ENCODE results near the gene KLF9.

The KLF9 gene

GRCh38 chr9:70422371-70423043, 8.1 kb upstream of the KLF9 start:
- DNase-seq: peak; percentile 53
- Histone ChIP-seq H3K18ac (ENCODE audit: low read depth in 1 of 2, low read length in 2 of 2) (peak overlapping the region; percentile 61 to 74), H3K4ac (ENCODE audit: low read depth in 1 of 2, low read length in 2 of 2) (peak overlapping the region in 1 of 2 experiments; percentile 68), H3K4me1 (ENCODE audit: control insufficient read depth, insufficient read depth, low read depth, low read length) (peaks cover 20% of the 10 kb centered on the region), H2BK120ac (ENCODE audit: low read depth, low read length) (peak overlapping the region; percentile 11), H2BK12ac (ENCODE audit: low read length in 2 of 2) (peak overlapping the region; percentile 50 to 60), H3K9me3 (ENCODE audit: control insufficient read depth, low read length) (no peaks in the 10 kb centered on the region), H3K4me2 (ENCODE audit: low read length, poor library complexity, severe bottlenecking) (no peak overlapping the region), H3K27me3 (ENCODE audit: control insufficient read depth in 1 of 2, insufficient read depth in 1 of 2, low read length in 2 of 2) (no peaks in the 10 kb centered on the region), H4K91ac (ENCODE audit: low read length) (no peak overlapping the region), H2BK15ac (ENCODE audit: low read depth, poor library complexity, severe bottlenecking) (no peak overlapping the region), H3K4me3 (ENCODE audit: insufficient read depth in 1 of 2, low read depth in 1 of 2, low read length in 2 of 2) (no peak overlapping the region), H2BK5ac (ENCODE audit: low read depth, low read length, poor library complexity, severe bottlenecking) (no peak overlapping the region), H3K27ac (ENCODE audit: low read length, poor library complexity, severe bottlenecking) (no peak overlapping the region), H3K14ac (ENCODE audit: low read length in 2 of 2) (no peak overlapping the region), H3K79me1 (replicated peaks; ENCODE audit: low read length, poor library complexity, severe bottlenecking) (no peaks in the 10 kb centered on the region), H3K9ac (ENCODE audit: low read length) (no peak overlapping the region), H2AFZ (ENCODE audit: low read depth, low read length) (no peak overlapping the region), H4K8ac (ENCODE audit: low read length) (no peak overlapping the region), H3K36me3 (ENCODE audit: control insufficient read depth in 1 of 2, insufficient read depth in 2 of 2, low read depth in 1 of 2, low read length in 2 of 2) (no peaks in the 10 kb centered on the region), H3K23ac (ENCODE audit: low read length in 2 of 2) (no peak overlapping the region), H2AK5ac (ENCODE audit: low read length, severe bottlenecking) (no peak overlapping the region)
- WGBS: 36% methylated on average over 6 of the region's 6 CpGs

GRCh38 chr9:70421272-70422180, 7.1 kb upstream of the KLF9 start:
- H3K79me1 ChIP-seq (replicated peaks; ENCODE audit: low read length, poor library complexity, severe bottlenecking): no peaks in the 10 kb centered on the region
- no peaks in the 10 kb centered on the region for H3K27me3 ChIP-seq (ENCODE audit: control insufficient read depth in 1 of 2, insufficient read depth in 1 of 2, low read length in 2 of 2)
- H3K4me1 ChIP-seq (ENCODE audit: control insufficient read depth, insufficient read depth, low read depth, low read length): peaks cover 20% of the 10 kb centered on the region
- H3K27ac ChIP-seq (ENCODE audit: low read length, poor library complexity, severe bottlenecking): peak overlapping the region; percentile 96
- DNase-seq: peak; percentile 64
- 34% methylated on average over 8 of the region's 9 CpGs for WGBS
- H2BK120ac ChIP-seq (ENCODE audit: low read depth, low read length): peak overlapping the region; percentile 95
- peak overlapping the region; percentile 84 for H2AK5ac ChIP-seq (ENCODE audit: low read length, severe bottlenecking)
- H2AFZ ChIP-seq (ENCODE audit: low read depth, low read length): no peak overlapping the region
- peak overlapping the region; percentile 98 for H3K4me2 ChIP-seq (ENCODE audit: low read length, poor library complexity, severe bottlenecking)
- H3K14ac ChIP-seq (ENCODE audit: low read length in 2 of 2): peak overlapping the region in 1 of 2 experiments; percentile 93
- no peaks in the 10 kb centered on the region for H3K9me3 ChIP-seq (ENCODE audit: control insufficient read depth, low read length)
- peak overlapping the region; percentile 98 for H3K9ac ChIP-seq (ENCODE audit: low read length)
- H2BK15ac ChIP-seq (ENCODE audit: low read depth, poor library complexity, severe bottlenecking): peak overlapping the region; percentile 95
- peak overlapping the region; percentile 83 for H4K8ac ChIP-seq (ENCODE audit: low read length)
- H3K4me3 ChIP-seq (ENCODE audit: insufficient read depth in 1 of 2, low read depth in 1 of 2, low read length in 2 of 2): peak overlapping the region in 1 of 2 experiments; percentile 84
- peak overlapping the region; percentile 81 to 99 for H2BK12ac ChIP-seq (ENCODE audit: low read length in 2 of 2)
- peak overlapping the region; percentile 96 to 97 for H3K4ac ChIP-seq (ENCODE audit: low read depth in 1 of 2, low read length in 2 of 2)
- H3K23ac ChIP-seq (ENCODE audit: low read length in 2 of 2): peak overlapping the region in 1 of 2 experiments; percentile 91
- H4K91ac ChIP-seq (ENCODE audit: low read length): peak overlapping the region; percentile 98
- peak overlapping the region; percentile 48 for H2BK5ac ChIP-seq (ENCODE audit: low read depth, low read length, poor library complexity, severe bottlenecking)
- H3K18ac ChIP-seq (ENCODE audit: low read depth in 1 of 2, low read length in 2 of 2): peak overlapping the region; percentile 79 to 100
- no peaks in the 10 kb centered on the region for H3K36me3 ChIP-seq (ENCODE audit: control insufficient read depth in 1 of 2, insufficient read depth in 2 of 2, low read depth in 1 of 2, low read length in 2 of 2)

- no peaks in the 10 kb centered on the region for H3K27me3 ChIP-seq (ENCODE audit: control insufficient read depth in 1 of 2, insufficient read depth in 1 of 2, low read length in 2 of 2)
- peak overlapping the region; percentile 98 for H3K9ac ChIP-seq (ENCODE audit: low read length)
- H4K8ac ChIP-seq (ENCODE audit: low read length): peak overlapping the region; percentile 100
- peak overlapping the region; percentile 99 for H4K91ac ChIP-seq (ENCODE audit: low read length)
- peak overlapping the region; percentile 98 for H3K4me2 ChIP-seq (ENCODE audit: low read length, poor library complexity, severe bottlenecking)
- H2BK120ac ChIP-seq (ENCODE audit: low read depth, low read length): peak overlapping the region; percentile 95
- 2% methylated on average over 20 of the region's 32 CpGs for WGBS
- H3K4me1 ChIP-seq (ENCODE audit: control insufficient read depth, insufficient read depth, low read depth, low read length): peaks cover 20% of the 10 kb centered on the region
- H3K79me1 ChIP-seq (replicated peaks; ENCODE audit: low read length, poor library complexity, severe bottlenecking): no peaks in the 10 kb centered on the region
- peak overlapping the region; percentile 96 for H3K27ac ChIP-seq (ENCODE audit: low read length, poor library complexity, severe bottlenecking)
- H3K4me3 ChIP-seq (ENCODE audit: insufficient read depth in 1 of 2, low read depth in 1 of 2, low read length in 2 of 2): peak overlapping the region; percentile 49 to 84
- H3K18ac ChIP-seq (ENCODE audit: low read depth in 1 of 2, low read length in 2 of 2): peak overlapping the region; percentile 98 to 100
- no peaks in the 10 kb centered on the region for H3K9me3 ChIP-seq (ENCODE audit: control insufficient read depth, low read length)
- peak overlapping the region; percentile 95 for H2BK15ac ChIP-seq (ENCODE audit: low read depth, poor library complexity, severe bottlenecking)
- H2AK5ac ChIP-seq (ENCODE audit: low read length, severe bottlenecking): peak overlapping the region; percentile 90
- peak overlapping the region; percentile 98 for H3K4ac ChIP-seq (ENCODE audit: low read depth in 1 of 2, low read length in 2 of 2)
- peak overlapping the region in 1 of 2 experiments; percentile 100 for H3K14ac ChIP-seq (ENCODE audit: low read length in 2 of 2)
- peak overlapping the region; percentile 69 to 99 for H2BK12ac ChIP-seq (ENCODE audit: low read length in 2 of 2)
- H2AFZ ChIP-seq (ENCODE audit: low read depth, low read length): no peak overlapping the region
- H2BK5ac ChIP-seq (ENCODE audit: low read depth, low read length, poor library complexity, severe bottlenecking): peak overlapping the region; percentile 97
- peak overlapping the region in 1 of 2 experiments; percentile 91 for H3K23ac ChIP-seq (ENCODE audit: low read length in 2 of 2)
- DNase-seq: peak; percentile 95
- H3K36me3 ChIP-seq (ENCODE audit: control insufficient read depth in 1 of 2, insufficient read depth in 2 of 2, low read depth in 1 of 2, low read length in 2 of 2): no peaks in the 10 kb centered on the region
Observed at GRCh38 chr9:70420441-70421271, 6.2 kb upstream of the KLF9 start.

Data from mesenchymal stem cell (in vitro differentiated cells and primary cell).